ENCODE data around the gene TICRR. TPM values are rescaled to one million over a fixed set of nuclear protein-coding genes. Genes with fewer than 3 reads are reported as not detected.

Gene TICRR
- total and polyA plus RNA-seq, 2 of the 4 experiments (the other 2 are of a cell fraction): 3.0 to 4.2 TPM

- ATAC-seq (ENCODE audit: low read depth) (no peak), DNase-seq (no peak)
- no peaks in the 10 kb centered on the region for H4K20me1 ChIP-seq (ENCODE audit: insufficient read depth, low read length)
- H4K8ac ChIP-seq (ENCODE audit: low read depth in 2 of 2, low read length in 2 of 2): no peak overlapping the region
- no peak overlapping the region for H3K18ac ChIP-seq (ENCODE audit: low read depth, low read length)
- 67% methylated on average over 3 of the region's 7 CpGs; no CpG with 5 or more reads in 1 of the 2 experiments for WGBS, 2 experiments (ENCODE audit: extremely low coverage in 2 of 2, insufficient read length in 1 of 2)
- no peak overlapping the region for H3K4ac ChIP-seq (ENCODE audit: low read depth, low read length)
- no peak overlapping the region for H3K27ac ChIP-seq (ENCODE audit: insufficient read depth, low read length)
- no peak overlapping the region for H2BK15ac ChIP-seq (ENCODE audit: low read depth, low read length)
- H2AFZ ChIP-seq (replicated peaks; ENCODE audit: low read length, poor library complexity): no peak overlapping the region
- H3K36me3 ChIP-seq (ENCODE audit: control insufficient read depth, insufficient read depth, low read length): no peaks in the 10 kb centered on the region
- H2BK5ac ChIP-seq (ENCODE audit: low read depth, low read length, poor library complexity, severe bottlenecking): no peak overlapping the region
- no peak overlapping the region for H3K4me2 ChIP-seq (ENCODE audit: low read depth, low read length)
- dilution Hi-C loops (cut with HindIII; ENCODE audit: low sequenced_read_pairs, unreplicated experiment): no loop called here
- no peaks in the 10 kb centered on the region for H3K9me3 ChIP-seq (ENCODE audit: control insufficient read depth, insufficient read depth, low read length)
- no peaks in the 10 kb centered on the region for H3K4me1 ChIP-seq (ENCODE audit: control insufficient read depth, insufficient read depth, low read length)
- H3K4me3 ChIP-seq (ENCODE audit: insufficient read depth, low read depth, low read length): no peak overlapping the region
- in situ Hi-C loops (cut with MboI; ENCODE audit: low sequenced_read_pairs): no loop called here
- POLR2A ChIA-PET (ENCODE audit: unreplicated experiment): no interaction called here
- no peak overlapping the region for H3K9ac ChIP-seq (ENCODE audit: low read depth, low read length)
- no peak overlapping the region for H2BK20ac ChIP-seq (ENCODE audit: low read depth, low read length)
- no peak overlapping the region for H2AK9ac ChIP-seq (replicated peaks; ENCODE audit: low read depth, low read length, poor library complexity)
- H3K79me1 ChIP-seq (ENCODE audit: low read depth in 1 of 2, low read length in 2 of 2): no peaks in the 10 kb centered on the region
- intact Hi-C loops (cut with micrococcal nuclease): no loop called here
- no peak overlapping the region for H3K14ac ChIP-seq (replicated peaks; ENCODE audit: low read depth, low read length)
- H2AK5ac ChIP-seq (ENCODE audit: low read depth, low read length): no peak overlapping the region
- H3K9me1 ChIP-seq (ENCODE audit: insufficient read depth, low read length): no peaks in the 10 kb centered on the region
- CTCF ChIA-PET: no interaction called here
- H4K5ac ChIP-seq (ENCODE audit: low read depth, low read length): no peak overlapping the region
- no peak overlapping the region for H4K91ac ChIP-seq (ENCODE audit: insufficient read depth, low read depth, low read length)
- no TSS peak for BruUV-seq (replicated peaks)
- H2BK120ac ChIP-seq (ENCODE audit: low read depth, low read length): no peak overlapping the region
- H3K56ac ChIP-seq (ENCODE audit: extremely low read depth, insufficient read depth, low read length): no peak overlapping the region
- H3K23ac ChIP-seq (ENCODE audit: low read depth, low read length): no peak overlapping the region
- H3K27me3 ChIP-seq (ENCODE audit: control insufficient read depth, insufficient read depth, low read length): peaks cover 25% of the 10 kb centered on the region
- no peak for TF ChIP-seq ELK1 (IDR thresholded peaks at IDR 0.05; ENCODE audit: borderline replicate concordance, low read depth, low read length)
- no peak for TF ChIP-seq BHLHE40 (IDR thresholded peaks at IDR 0.05; ENCODE audit: low read depth, low read length)
- no peak for TF ChIP-seq POLR2A (IDR thresholded peaks at IDR 0.05; ENCODE audit: low read depth, low read length)
- TF ChIP-seq MAFK (IDR thresholded peaks at IDR 0.05; ENCODE audit: low read depth, low read length): no peak
- no peak for TF ChIP-seq RAD21 (IDR thresholded peaks at IDR 0.05; ENCODE audit: low read length)
- no peak for TF ChIP-seq RCOR1 (IDR thresholded peaks at IDR 0.05; ENCODE audit: insufficient replicate concordance, low read length)
- no peak for TF ChIP-seq CHD1 (IDR thresholded peaks at IDR 0.05; ENCODE audit: low read depth, low read length)
- no peak for TF ChIP-seq MXI1 (IDR thresholded peaks at IDR 0.05; ENCODE audit: borderline replicate concordance, low read depth, low read length)
- no peak for TF ChIP-seq CEBPB (IDR thresholded peaks at IDR 0.05; ENCODE audit: low read depth, low read length)
- no peak for TF ChIP-seq MAZ (IDR thresholded peaks at IDR 0.05; ENCODE audit: borderline replicate concordance, low read depth, low read length)
- no peak for TF ChIP-seq FOS (IDR thresholded peaks at IDR 0.05; ENCODE audit: low read depth, low read length)
- no peak for TF ChIP-seq RFX5 (IDR thresholded peaks at IDR 0.05; ENCODE audit: low read depth, low read length)
Measured at GRCh38 chr15:89526181-89526580, 49.1 kb upstream of the TICRR start.
